Activated CD4-positive, alpha-beta T cell treated with anti-CD3 and anti-CD28 coated beads, Interleukin-10, Interleukin-2, amounts not matched to agents 100 ng/mL and 50 ng/mL, durations not matched to agents 16 hours and 8 hours (primary cell): ENCODE measurements around the gene TBC1D4.
A peak's percentile ranks its signal among the peaks of the same experiment; 100 is the strongest.
"Not testable (repeated sequence)": the region's sequence is repeated elsewhere in the genome, so short reads cannot be mapped to it uniquely, and the experiment has no call there.

Experiments used
- DNase-seq: peaks from one replicate; pipeline ENCODE4 v3.0.0-alpha.2; 2020

Gene TBC1D4

DNA sequence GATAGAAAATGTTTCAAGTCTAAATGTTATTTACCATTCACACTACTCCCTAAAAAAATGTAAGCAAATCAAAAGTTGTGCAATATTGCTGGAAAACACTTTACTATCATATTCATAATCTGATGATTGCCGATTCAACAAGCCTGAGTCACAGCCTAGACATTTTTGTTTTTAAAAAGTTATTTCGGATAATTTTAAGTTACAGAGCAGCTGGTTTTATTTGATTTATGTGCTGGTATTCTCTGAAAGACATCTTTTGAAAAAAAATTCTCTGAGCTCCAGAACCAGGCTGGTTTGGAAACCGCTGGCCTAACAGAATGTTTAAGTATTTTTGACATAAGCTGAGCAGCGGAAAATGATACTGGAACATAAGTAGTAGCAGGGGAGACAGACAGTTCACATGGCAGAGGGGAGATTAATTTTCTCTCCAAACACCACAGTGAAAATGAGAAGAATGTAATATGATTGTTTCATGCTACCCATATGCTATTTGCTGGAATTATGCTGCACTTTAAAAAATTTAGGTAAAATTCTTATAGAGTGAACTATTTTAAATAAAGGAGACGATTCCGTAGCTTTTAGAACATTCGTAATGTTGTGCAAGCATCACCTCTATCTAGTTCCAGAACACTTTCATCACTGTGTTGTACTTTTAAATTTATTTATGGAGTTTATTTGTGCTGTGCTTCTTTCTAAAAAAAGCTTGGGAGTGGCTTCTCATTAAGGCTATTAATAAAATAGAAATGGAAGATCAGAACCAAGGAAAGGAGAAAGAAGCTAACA is 36.1 kb downstream of the TBC1D4 start:
- no peak for DNase-seq

- DNase-seq = no peak
These were observed 38.0 kb downstream of the TBC1D4 start for GRCh38 chr13:75444016-75444415.

- DNase-seq = no peak
These were observed 38.5 kb downstream of the TBC1D4 start for GRCh38 chr13:75443356-75443958.

GRCh38 chr13:75442736-75443234 is 39.2 kb downstream of the TBC1D4 start:
- DNase-seq = no peak

DNA sequence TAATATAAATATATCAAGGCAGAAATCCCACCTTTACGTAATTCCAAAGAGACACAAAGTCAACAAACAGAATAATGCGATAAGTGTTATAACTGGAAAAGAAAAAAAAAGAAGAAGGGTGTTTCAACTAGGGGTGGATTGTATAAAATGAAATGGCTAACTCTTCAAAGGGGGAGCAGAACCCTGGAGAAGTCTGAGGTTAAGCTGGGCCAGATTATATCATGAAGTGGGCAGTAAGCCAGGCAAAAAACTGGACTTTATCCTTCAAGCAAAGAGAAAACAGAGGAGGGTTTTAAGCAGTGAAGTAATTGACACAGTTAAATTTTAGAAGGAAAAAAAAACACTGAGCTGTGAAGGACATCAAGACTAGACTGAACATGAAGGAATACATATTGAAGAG is 41.9 kb downstream of the TBC1D4 start:
- no peak for DNase-seq

DNA sequence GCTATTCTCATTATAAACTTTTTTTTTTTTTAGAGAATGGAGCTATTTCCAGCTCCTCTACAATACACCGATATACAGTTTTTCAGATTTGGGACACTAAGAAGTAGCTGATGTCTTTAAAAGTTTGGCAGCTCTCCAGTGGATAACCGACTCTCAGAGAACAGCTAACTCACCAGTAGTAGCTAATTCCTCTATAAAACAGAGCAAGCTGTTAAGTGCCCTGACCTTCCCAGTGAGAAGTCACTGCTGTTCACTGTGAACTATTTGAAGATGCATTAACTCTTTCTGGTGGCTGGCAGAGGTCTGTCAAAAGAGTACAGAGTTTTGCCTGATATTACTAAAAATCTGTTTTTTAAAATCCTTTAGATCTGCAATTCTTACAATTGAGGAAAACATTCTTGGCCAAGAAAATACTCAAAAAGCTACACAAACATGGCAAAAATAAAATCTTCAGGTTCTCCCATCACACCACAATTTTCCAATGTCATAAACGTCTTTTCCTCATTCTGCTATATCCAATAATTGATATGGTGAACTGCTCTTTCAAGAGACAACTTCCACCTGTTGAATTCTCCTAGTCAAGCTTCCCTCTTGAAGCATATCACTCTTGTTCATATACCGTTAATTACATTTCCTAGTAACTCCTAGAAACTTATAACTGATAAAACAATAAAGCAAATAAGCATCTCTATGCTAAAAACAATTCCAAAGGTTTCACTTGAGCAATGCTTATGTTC is 44.2 kb downstream of the TBC1D4 start:
- DNase-seq = no peak

GRCh38 chr13:75434126-75434525 is 47.8 kb downstream of the TBC1D4 start:
- not testable (repeated sequence) for DNase-seq

DNA sequence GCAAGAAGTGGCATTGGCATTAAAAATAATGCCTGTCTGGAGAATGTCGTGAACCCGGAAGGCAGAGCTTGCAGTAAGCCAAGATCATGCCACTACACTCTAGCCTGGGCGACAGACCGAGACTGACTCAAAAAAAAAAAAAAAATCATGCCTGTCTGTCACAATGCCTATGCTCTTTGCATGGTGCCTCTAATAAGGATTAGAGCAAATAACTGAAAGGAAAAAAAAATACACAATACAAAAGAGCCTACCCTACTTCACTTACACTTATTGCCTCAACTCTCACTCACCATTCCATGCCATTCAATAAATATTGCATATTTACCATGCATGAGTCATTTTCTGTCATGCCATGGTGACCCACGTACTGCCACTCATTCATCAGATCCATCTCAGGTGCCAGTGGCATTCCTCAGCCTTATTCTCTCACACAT is 49.1 kb downstream of the TBC1D4 start:
- DNase-seq = no peak

DNA sequence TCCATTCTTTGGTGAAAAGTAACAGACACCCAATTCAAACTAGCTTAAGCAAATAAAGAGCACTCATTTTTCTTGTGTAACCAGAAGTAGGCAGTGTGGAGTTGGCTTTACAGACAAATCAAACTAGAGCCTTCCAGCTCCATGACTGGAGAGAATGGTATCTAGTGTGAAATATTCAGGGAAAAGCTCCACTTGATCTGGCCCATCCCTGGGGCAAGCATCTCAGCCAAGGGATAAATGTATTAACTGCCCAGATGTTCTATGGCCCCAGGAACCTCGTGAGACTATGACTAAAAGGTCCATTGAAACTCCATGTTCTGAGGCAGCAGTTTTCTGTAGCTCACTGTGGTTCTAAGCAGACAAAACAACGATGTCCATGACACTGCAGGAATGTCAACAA is 49.9 kb downstream of the TBC1D4 start:
- no peak for DNase-seq

GRCh38 chr13:75430436-75431209 is 51.3 kb downstream of the TBC1D4 start:
- DNase-seq = no peak

DNA sequence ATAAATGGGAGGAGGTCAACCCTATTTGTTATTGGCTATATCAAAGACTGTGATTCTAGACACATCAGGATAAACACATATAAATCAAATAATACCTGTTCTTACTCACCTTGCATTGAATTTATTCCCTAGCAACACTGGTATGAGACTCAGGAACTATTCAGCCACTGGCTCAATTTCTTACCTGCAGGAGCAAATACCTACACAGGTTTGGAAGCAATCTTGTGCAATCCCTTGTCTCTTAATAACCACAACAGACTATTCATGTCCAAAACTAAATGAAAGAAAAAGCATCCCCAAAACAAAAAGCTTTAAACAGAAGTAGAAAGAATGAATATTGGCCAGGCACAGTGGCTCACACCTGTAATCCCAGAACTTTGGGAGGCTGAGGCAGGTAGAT is 55.5 kb downstream of the TBC1D4 start:
- no peak for DNase-seq

GRCh38 chr13:75425216-75426009 is 56.6 kb downstream of the TBC1D4 start:
- peak; percentile 2 for DNase-seq

DNA sequence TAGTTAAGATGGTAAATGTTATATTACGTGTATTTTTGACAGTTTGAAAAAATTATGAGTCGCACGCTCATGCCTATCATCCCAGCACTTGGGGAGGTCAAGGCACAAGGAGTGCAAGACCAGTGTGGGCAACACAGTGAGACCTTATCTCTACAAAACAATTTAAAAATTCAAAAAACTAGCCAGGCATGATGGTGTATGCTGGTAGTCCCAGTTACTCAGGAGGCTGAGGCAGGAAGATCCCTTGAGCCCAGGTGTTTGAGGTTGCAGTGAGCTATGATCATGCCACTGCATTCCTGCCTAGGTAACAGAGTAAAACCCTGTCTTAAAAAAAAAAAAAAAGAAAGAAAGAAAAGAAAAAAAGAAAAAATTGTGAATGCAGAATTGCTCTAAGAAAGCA is 58.0 kb downstream of the TBC1D4 start:
- no peak for DNase-seq

DNA sequence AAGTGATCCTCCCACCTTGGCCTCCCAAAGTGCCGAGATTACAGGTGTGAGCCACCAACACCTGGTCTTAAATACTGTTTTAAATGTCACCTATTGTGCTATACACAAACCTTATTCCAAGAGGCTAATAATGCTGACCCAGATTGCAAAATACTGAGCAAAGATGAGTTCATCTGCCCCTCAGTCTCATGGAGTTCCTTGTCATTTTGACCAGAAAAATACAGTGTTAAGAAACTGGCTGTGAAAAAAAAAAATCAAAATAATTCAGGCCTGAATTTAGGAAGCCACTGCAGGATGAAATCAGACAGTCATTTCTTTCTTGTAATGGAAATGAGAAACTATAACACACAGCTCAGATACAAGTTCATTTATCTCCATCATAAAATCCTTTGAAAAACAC is 59.9 kb downstream of the TBC1D4 start:
- DNase-seq = no peak

DNA sequence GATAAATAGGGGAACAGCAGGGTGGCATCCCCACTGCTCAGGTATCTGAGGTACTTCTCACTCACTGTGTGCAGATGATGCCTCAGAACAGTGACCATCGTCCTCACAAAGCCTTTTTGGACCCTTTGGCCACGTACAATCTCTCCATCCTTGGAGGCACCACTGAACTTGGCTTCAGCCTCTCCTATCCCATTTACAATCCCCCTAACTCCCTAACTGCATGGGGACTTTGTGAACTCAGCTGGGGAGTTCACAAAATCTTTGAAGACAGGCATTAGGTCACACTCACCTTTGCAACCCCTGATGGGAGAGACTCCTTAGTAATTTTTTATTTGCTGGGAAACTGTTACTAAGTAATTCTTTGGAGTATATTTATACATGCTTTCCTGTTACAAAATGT is 60.8 kb downstream of the TBC1D4 start:
- no peak for DNase-seq

DNA sequence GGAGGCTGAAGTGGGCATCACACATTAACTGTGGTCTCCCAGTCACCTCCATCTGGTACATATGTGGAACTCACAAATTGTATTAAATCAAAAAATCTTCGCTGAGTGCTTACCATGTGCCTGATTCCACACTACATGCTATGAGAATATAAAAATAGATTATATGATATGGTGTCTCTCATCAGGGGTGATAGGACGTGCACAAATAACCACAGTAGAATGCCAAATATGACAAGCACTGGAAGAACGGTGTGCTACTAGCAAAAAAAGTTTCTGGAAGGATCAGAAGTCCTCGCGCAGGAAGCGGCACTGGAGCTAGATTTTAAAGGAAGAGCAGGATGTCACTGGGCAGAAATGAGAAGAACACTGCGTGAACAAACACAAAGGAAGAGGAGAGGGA is 62.3 kb downstream of the TBC1D4 start:
- DNase-seq = no peak

DNA sequence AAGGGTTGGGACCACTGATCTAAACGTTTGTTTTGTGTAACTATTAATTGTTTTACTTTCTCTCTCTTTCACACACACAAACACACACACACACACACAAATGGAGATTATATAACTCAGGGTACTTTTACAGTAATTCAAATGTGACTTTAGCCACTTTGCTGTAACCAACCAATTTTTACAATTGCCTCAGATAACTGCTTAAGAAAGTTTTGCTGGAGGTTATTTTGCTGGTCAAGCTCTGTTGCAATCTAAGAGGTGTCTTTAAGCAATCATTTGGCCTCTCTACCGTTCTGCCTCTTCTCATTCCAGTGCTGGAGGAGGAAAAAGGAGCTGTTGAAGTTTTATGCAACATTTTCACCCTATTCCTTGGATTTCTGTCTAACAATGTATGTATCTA is 63.0 kb downstream of the TBC1D4 start:
- DNase-seq = no peak

- no peak for DNase-seq
These were observed 63.7 kb downstream of the TBC1D4 start for GRCh38 chr13:75418186-75418843.

DNA sequence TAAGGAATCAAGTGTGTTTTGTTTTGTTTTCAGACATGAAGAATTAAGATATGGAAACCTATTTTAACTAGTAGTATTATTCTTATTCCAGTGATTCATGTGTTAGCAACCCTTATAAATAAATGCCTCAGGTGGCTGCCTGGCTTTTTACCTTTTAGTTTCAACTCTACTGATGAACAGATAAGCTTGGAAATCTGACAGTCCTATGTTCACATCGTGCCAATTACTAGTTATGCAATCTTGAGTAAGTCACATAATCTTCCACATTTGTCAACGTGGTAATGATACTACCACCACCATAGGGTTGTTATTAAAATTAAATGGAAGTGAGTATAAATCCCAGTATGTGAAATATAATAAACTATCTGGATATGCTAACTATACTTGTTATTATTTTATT is 64.3 kb downstream of the TBC1D4 start:
- DNase-seq = no peak

GRCh38 chr13:75417012-75417384 is 65.0 kb downstream of the TBC1D4 start:
- no peak for DNase-seq

GRCh38 chr13:75416327-75417011 is 65.5 kb downstream of the TBC1D4 start:
- peak; percentile 17 for DNase-seq
